Right lobe of liver (tissue), 6 donors: ENCODE data around the gene GPR39. TPM values are rescaled to one million over a fixed set of nuclear protein-coding genes. Genes with fewer than 3 reads are reported as not detected.

Experiments
- ATAC-seq, 4 donors: fragments of 200-7000 bp; cut with Tn5 transposase; one replicate each; pipeline ENCODE4 v1.9.1; 2020; ENCODE audit warnings: mild to moderate bottlenecking in 4 of 4, moderate library complexity in 4 of 4
- DNase-seq, 3 donors: peaks; one replicate each; pipeline ENCODE4 v3.0.0-alpha.2; 2020
- H3K27ac ChIP-seq, 3 donors: fragments of 200-600 bp; one replicate each; pipeline ENCODE4 v1.8.0; 2022
- H3K27me3 ChIP-seq, 2 donors: fragments of 200-600 bp; one replicate each; pipeline ENCODE4 v1.8.0; 2022
- H3K36me3 ChIP-seq, 4 donors: fragments of 200-600 bp; sonication (generic) in 1 of 4; one replicate each; pipeline versions ENCODE4 v1.5.1 to v1.8.0; 2017 to 2022; ENCODE audit warnings: control low read depth in 1 of 4
- H3K4me1 ChIP-seq, 4 donors: fragments of 200-600 bp; sonication (generic) in 1 of 4; one replicate each; pipeline versions ENCODE4 v1.5.1 to v1.8.0; 2017 to 2022; ENCODE audit warnings: control low read depth in 1 of 4
- H3K4me3 ChIP-seq, 3 donors: fragments of 200-600 bp; one replicate each; pipeline ENCODE4 v1.8.0; 2022
- H3K9me3 ChIP-seq, 4 donors: fragments of 200-600 bp; sonication (generic) in 1 of 4; one replicate each; pipeline versions ENCODE4 v1.5.1 to v1.8.0; 2017 to 2022; ENCODE audit warnings: control low read depth in 1 of 4
- CTCF ChIP-seq, 4 donors: fragments of 200-600 bp in 3 of 4; fragments of 450-650 bp in 1 of 4; IDR thresholded peaks; one replicate each; pipeline versions ENCODE4 v1.5.1 to v1.8.0; 2016 to 2022; ENCODE audit warnings: antibody characterized with exemption in 4 of 4, mild to moderate bottlenecking in 2 of 4
- POLR2A ChIP-seq: fragments of 450-650 bp; IDR thresholded peaks from one replicate; pipeline ENCODE4 v1.6.1; 2017; ENCODE audit warnings: antibody characterized with exemption, mild to moderate bottlenecking
- WGBS: methylation state at CpG from one replicate; pipeline ENCODE4 v1.1.6; 2018; ENCODE audit warnings: low coverage, low lambda C conversion rate; ENCODE audit not compliant: insufficient coverage; ENCODE audit errors: missing lambda C conversion rate; 5-methylcytosine and 5-hydroxymethylcytosine counted together
- intact Hi-C, 2 donors: fragments of 100-400 bp; cut with DNase I; formaldehyde crosslinking; loops; one replicate each; pipeline versions ENCODE4 v1.11.2 to v1.14.1; 2022
- total RNA-seq, 6 experiments: library from RNA; depleted of rRNA in 2 of 6; stranded (reverse); fragments of >200 nt in 2 of 6; fragmentation: NEBNext Ultra II Directional in 3 of 6; extraction: Animal tissue kit (Norgen Biotek cat#: 25700) in 3 of 6; gene quantifications; one replicate each; pipeline versions ENCODE4 v1.1.0 to v1.2.4, GENCODE V29; 2016 to 2023
- donor health status: DM: no; HTN: yes; CAD: no.
- donor health status: DM: no; HTN: no; CAD: no.
- donor health status: DM: no; HTN: no; CAD: no.
- donor health status: DM: no; HTN: yes; CAD: no.
- donor health status: DM: no; HTN: yes; CAD: no.

The GPR39 gene
- total RNA-seq, 6 experiments from 2014 or later, result 3.6 to 9.1 (median 6.0) TPM

- DNase-seq (no peak), ATAC-seq (no peak)
- no peaks in the 10 kb centered on the region for H3K27me3 ChIP-seq
- no peak for TF ChIP-seq POLR2A
- TF ChIP-seq CTCF (IDR thresholded peaks at IDR 0.05), result no peak
- intact Hi-C loops, result loop anchor here in 1 of 2 donors (10.0 kb wide), 1 partner anchor 94 kb away; no protein-coding TSS in a partner anchor
- H3K9me3 ChIP-seq, result no peaks in the 10 kb centered on the region
- 100% methylated on average over 1 of the region's 5 CpGs for WGBS
- no peak overlapping the region for H3K27ac ChIP-seq
- H3K36me3 ChIP-seq, result no peaks in the 10 kb centered on the region
- peaks cover 0 to 21% (median 8%) of the 10 kb centered on the region in 4 donors for H3K4me1 ChIP-seq
- H3K4me3 ChIP-seq, result no peak overlapping the region
Observed at GRCh38 chr2:132638313-132639040, 221.9 kb downstream of the GPR39 start.

GRCh38 chr2:132640116-132640515 is 223.5 kb downstream of the GPR39 start:
- no peak for TF ChIP-seq POLR2A
- no peak for TF ChIP-seq CTCF (IDR thresholded peaks at IDR 0.05)
- H3K36me3 ChIP-seq, result no peaks in the 10 kb centered on the region
- intact Hi-C loops, result loop anchor here in 1 of 2 donors (10.0 kb wide), 1 partner anchor 535 kb away; no protein-coding TSS in a partner anchor

GRCh38 chr2:132641819-132642218 is 225.2 kb downstream of the GPR39 start:
- Histone ChIP-seq H3K4me1 (peaks cover 0 to 21% (median 8%) of the 10 kb centered on the region in 4 donors), H3K27me3 (no peaks in the 10 kb centered on the region), H3K4me3 (no peak overlapping the region), H3K36me3 (no peaks in the 10 kb centered on the region), H3K9me3 (no peaks in the 10 kb centered on the region), H3K27ac (peak overlapping the region in 1 of 3 donors; percentile 27)
- intact Hi-C loops, result loop anchor here in 1 of 2 donors (10.0 kb wide), 1 partner anchor 533 kb away; no protein-coding TSS in a partner anchor
- peak in 2 of 4 donors; percentile 15 to 67 for ATAC-seq
- no peak for TF ChIP-seq CTCF (IDR thresholded peaks at IDR 0.05)
- DNase-seq, result no peak

More at GRCh38 chr2:132640116-132640515, 223.5 kb downstream of the GPR39 start:
- Histone ChIP-seq H3K4me3 (no peak overlapping the region), H3K9me3 (no peaks in the 10 kb centered on the region), H3K27me3 (no peaks in the 10 kb centered on the region), H3K4me1 (peaks cover 0 to 21% (median 8%) of the 10 kb centered on the region in 4 donors), H3K27ac (no peak overlapping the region)
- ATAC-seq (no peak), DNase-seq (no peak)

- 31% methylated on average over 2 of the region's 2 CpGs for WGBS
- TF ChIP-seq POLR2A (no peak), CTCF (IDR thresholded peaks at IDR 0.05) (no peak)
- DNase-seq (peak in 1 of 3 donors; percentile 51), ATAC-seq (peak; percentile 79 to 88 (median 82))
- Histone ChIP-seq H3K27ac (peak overlapping the region in 1 of 3 donors; percentile 27), H3K4me1 (peaks cover 0 to 21% (median 8%) of the 10 kb centered on the region in 4 donors), H3K4me3 (no peak overlapping the region), H3K36me3 (no peaks in the 10 kb centered on the region), H3K27me3 (no peaks in the 10 kb centered on the region), H3K9me3 (no peaks in the 10 kb centered on the region)
- intact Hi-C loops, result loop anchor here in 1 of 2 donors (10.0 kb wide), 1 partner anchor 532 kb away; no protein-coding TSS in a partner anchor
Observed at GRCh38 chr2:132642415-132642814, 225.8 kb downstream of the GPR39 start.
